ENCODE results near the gene DRICH1.
"Not testable (repeated sequence)": the region's sequence is repeated elsewhere in the genome, so short reads cannot be mapped to it uniquely, and the experiment has no call there.

Gene DRICH1

DNA sequence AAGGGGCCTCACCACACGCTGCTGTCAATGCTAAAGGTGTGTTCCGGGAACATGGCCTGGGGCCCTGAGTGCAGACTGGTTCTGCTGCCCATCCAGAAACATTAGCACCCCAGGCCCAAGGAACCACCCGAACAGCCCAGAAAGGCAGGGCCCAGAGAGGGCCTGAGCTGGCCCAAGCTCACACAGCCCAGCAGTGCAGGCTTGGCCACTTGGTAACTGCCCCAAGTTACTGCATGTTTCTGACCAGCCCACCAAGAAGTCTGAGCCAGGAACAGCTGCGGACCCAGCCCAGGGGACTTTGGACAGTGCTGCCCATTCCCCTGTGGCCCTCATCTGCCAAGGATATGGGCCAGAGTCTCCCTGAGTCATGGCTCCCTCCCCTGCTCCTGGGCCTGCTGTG lies 39.3 kb upstream of the DRICH1 start:
- H2BK15ac ChIP-seq (replicated peaks; ENCODE audit: low read depth); H3K79me2 ChIP-seq (ENCODE audit: control insufficient read depth, insufficient read depth, low read length); H3K4me2 ChIP-seq (ENCODE audit: low read length); H3K56ac ChIP-seq (ENCODE audit: low read length); H3K9ac ChIP-seq (ENCODE audit: low read length); H3K36me3 ChIP-seq (ENCODE audit: control insufficient read depth, insufficient read depth, low read length); H3K4me1 ChIP-seq (ENCODE audit: control insufficient read depth, low read depth, low read length); H2AK5ac ChIP-seq (ENCODE audit: low read length); H3K27ac ChIP-seq (ENCODE audit: low read depth, low read length); DNase-seq; H3K18ac ChIP-seq (ENCODE audit: low read length); H3K23ac ChIP-seq (ENCODE audit: low read length); H3K79me1 ChIP-seq (ENCODE audit: low read length); H3K4ac ChIP-seq (ENCODE audit: low read depth, low read length); H3K27me3 ChIP-seq (ENCODE audit: insufficient read depth, low read length, poor library complexity); H3K4me3 ChIP-seq (ENCODE audit: low read length); H2BK5ac ChIP-seq (ENCODE audit: low read length); H4K5ac ChIP-seq (ENCODE audit: low read length); H4K8ac ChIP-seq (ENCODE audit: low read depth, low read length); H2BK120ac ChIP-seq (ENCODE audit: low read depth, low read length): not testable (repeated sequence)
- no CpG with 5 or more reads among the region's 4 CpGs for WGBS (ENCODE audit: extremely low coverage, insufficient coverage, low lambda C conversion rate)

DNA sequence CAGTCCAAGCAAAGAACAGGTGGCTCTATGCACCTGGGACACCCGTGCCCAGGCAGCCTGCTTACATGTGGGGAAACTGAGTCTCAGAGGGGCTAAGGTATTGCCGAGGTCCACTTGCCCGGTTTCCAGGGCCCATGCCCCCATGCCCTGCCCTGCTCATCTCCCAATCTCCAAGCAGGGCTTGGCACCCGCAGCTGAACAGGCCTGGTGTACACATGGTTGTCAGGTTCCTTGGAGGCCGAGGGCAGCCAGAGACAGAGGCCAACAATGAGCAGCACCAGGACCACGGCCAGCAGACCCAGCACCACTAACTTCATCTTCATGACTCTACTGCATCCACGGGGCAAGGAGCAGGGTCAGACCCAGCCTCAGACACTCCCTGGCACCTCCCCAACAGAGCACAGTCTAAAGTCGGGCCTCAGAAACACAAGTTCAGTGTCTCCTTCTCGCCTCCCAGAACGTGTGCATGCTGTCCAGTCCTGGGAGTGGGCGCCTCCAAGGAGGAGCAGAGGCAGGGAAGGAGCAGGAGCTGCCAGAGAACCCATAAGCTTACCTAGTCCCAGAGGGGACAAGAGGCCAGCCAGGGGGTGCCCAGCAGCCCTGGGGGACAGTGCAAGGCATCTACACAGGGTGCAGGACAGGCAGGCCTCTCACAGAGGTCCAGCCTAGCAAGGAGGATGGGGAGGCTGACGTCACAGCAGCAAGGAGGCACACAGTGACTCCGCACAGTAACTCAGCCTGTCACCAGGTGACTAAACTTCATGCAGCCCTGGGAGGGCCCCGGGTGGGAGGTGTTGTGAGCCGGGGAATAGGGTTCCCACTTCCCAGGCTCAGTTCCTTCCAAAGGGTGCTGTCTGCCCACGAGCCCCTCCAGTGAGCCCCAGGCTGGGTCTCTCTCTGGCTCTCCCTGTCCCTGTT lies 38.5 kb upstream of the DRICH1 start:
- no peaks in the 10 kb centered on the region for H3K4me1 ChIP-seq (ENCODE audit: control insufficient read depth, low read depth, low read length)
- no peak overlapping the region for H3K56ac ChIP-seq (ENCODE audit: low read length)
- no peaks in the 10 kb centered on the region for H3K79me1 ChIP-seq (ENCODE audit: low read length)
- H4K8ac ChIP-seq (ENCODE audit: low read depth, low read length), result no peak overlapping the region
- H3K4me3 ChIP-seq (ENCODE audit: low read length), result no peak overlapping the region
- no peak overlapping the region for H3K27ac ChIP-seq (ENCODE audit: low read depth, low read length)
- no CpG with 5 or more reads among the region's 16 CpGs for WGBS (ENCODE audit: extremely low coverage, insufficient coverage, low lambda C conversion rate)
- H3K4ac ChIP-seq (ENCODE audit: low read depth, low read length), result no peak overlapping the region
- no peak overlapping the region for H4K5ac ChIP-seq (ENCODE audit: low read length)
- H3K18ac ChIP-seq (ENCODE audit: low read length), result no peak overlapping the region
- no peak overlapping the region for H2AK5ac ChIP-seq (ENCODE audit: low read length)
- H3K79me2 ChIP-seq (ENCODE audit: control insufficient read depth, insufficient read depth, low read length), result no peaks in the 10 kb centered on the region
- H3K4me2 ChIP-seq (ENCODE audit: low read length), result no peak overlapping the region
- no peak overlapping the region for H2BK5ac ChIP-seq (ENCODE audit: low read length)
- H3K9ac ChIP-seq (ENCODE audit: low read length), result no peak overlapping the region
- H3K23ac ChIP-seq (ENCODE audit: low read length), result no peak overlapping the region
- H3K36me3 ChIP-seq (ENCODE audit: control insufficient read depth, insufficient read depth, low read length), result no peaks in the 10 kb centered on the region
- no peak overlapping the region for H2BK120ac ChIP-seq (ENCODE audit: low read depth, low read length)
- no peak for DNase-seq
- H3K27me3 ChIP-seq (ENCODE audit: insufficient read depth, low read length, poor library complexity), result no peaks in the 10 kb centered on the region
- no peak overlapping the region for H2BK15ac ChIP-seq (replicated peaks; ENCODE audit: low read depth)

DNA sequence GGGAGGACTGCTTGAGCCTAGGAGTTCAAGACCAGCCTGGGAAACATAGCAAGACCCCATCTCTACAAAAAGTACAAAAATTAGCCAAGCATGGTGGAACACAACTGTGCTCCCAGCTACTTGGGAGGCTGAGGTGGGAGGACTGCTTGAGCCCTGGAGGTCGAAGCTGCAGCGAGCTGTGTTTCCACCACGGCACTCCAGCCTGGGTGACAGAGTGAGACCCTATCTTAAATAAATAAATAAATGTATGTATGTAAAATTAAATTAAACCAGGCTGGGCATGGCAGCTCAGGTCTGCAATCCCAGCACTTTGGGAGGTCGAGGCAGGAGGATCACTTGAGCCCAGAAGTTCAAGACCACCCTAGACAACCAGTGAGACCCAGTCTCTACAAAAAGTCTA lies 28.3 kb upstream of the DRICH1 start:
- H2BK15ac ChIP-seq (replicated peaks; ENCODE audit: low read depth); DNase-seq; H2AK5ac ChIP-seq (ENCODE audit: low read length); H3K4me1 ChIP-seq (ENCODE audit: control insufficient read depth, low read depth, low read length); H2BK5ac ChIP-seq (ENCODE audit: low read length); H3K4me2 ChIP-seq (ENCODE audit: low read length); H3K79me2 ChIP-seq (ENCODE audit: control insufficient read depth, insufficient read depth, low read length); H3K9ac ChIP-seq (ENCODE audit: low read length); H3K18ac ChIP-seq (ENCODE audit: low read length); H3K36me3 ChIP-seq (ENCODE audit: control insufficient read depth, insufficient read depth, low read length); H3K27me3 ChIP-seq (ENCODE audit: insufficient read depth, low read length, poor library complexity); H3K56ac ChIP-seq (ENCODE audit: low read length); H3K23ac ChIP-seq (ENCODE audit: low read length); H2BK120ac ChIP-seq (ENCODE audit: low read depth, low read length); H3K4ac ChIP-seq (ENCODE audit: low read depth, low read length); H3K4me3 ChIP-seq (ENCODE audit: low read length); H4K8ac ChIP-seq (ENCODE audit: low read depth, low read length); H3K27ac ChIP-seq (ENCODE audit: low read depth, low read length); H4K5ac ChIP-seq (ENCODE audit: low read length); H3K79me1 ChIP-seq (ENCODE audit: low read length): not testable (repeated sequence)
- WGBS (ENCODE audit: extremely low coverage, insufficient coverage, low lambda C conversion rate), result no CpG with 5 or more reads among the region's 4 CpGs

DNA sequence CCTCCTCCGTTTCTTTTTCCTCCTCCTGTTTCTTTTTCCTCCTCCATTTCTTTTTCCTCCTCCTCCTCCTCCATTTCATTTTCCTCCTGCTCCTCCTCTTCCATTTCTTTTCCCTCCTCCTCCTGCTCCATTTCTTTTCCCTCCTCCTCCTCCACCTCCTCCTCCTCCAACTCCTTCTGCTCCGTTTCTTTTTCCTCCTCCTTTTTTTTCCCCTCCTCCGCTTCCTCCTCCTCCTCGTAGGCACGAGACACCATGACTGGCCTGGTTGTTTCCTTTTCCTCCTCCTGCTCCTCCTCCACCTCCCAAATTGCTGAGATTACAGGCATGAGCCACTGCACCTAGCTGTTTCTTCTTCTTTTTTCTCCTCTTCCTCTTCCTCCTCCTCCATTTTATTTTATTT lies 25.6 kb upstream of the DRICH1 start:
- no peak overlapping the region for H4K5ac ChIP-seq (ENCODE audit: low read length)
- no peak for DNase-seq
- no peak overlapping the region for H3K4me2 ChIP-seq (ENCODE audit: low read length)
- H3K9ac ChIP-seq (ENCODE audit: low read length), result no peak overlapping the region
- H2BK5ac ChIP-seq (ENCODE audit: low read length), result no peak overlapping the region
- no peaks in the 10 kb centered on the region for H3K79me2 ChIP-seq (ENCODE audit: control insufficient read depth, insufficient read depth, low read length)
- H3K27me3 ChIP-seq (ENCODE audit: insufficient read depth, low read length, poor library complexity), result no peaks in the 10 kb centered on the region
- H3K4me1 ChIP-seq (ENCODE audit: control insufficient read depth, low read depth, low read length), result no peaks in the 10 kb centered on the region
- H2BK120ac ChIP-seq (ENCODE audit: low read depth, low read length), result no peak overlapping the region
- H4K8ac ChIP-seq (ENCODE audit: low read depth, low read length), result no peak overlapping the region
- H3K36me3 ChIP-seq (ENCODE audit: control insufficient read depth, insufficient read depth, low read length), result no peaks in the 10 kb centered on the region
- no peak overlapping the region for H2AK5ac ChIP-seq (ENCODE audit: low read length)
- H3K4me3 ChIP-seq (ENCODE audit: low read length), result no peak overlapping the region
- H3K56ac ChIP-seq (ENCODE audit: low read length), result no peak overlapping the region
- H3K27ac ChIP-seq (ENCODE audit: low read depth, low read length), result no peak overlapping the region
- no peak overlapping the region for H3K4ac ChIP-seq (ENCODE audit: low read depth, low read length)
- no peak overlapping the region for H2BK15ac ChIP-seq (replicated peaks; ENCODE audit: low read depth)
- no peak overlapping the region for H3K18ac ChIP-seq (ENCODE audit: low read length)
- no peaks in the 10 kb centered on the region for H3K79me1 ChIP-seq (ENCODE audit: low read length)
- no peak overlapping the region for H3K23ac ChIP-seq (ENCODE audit: low read length)
- no CpG with 5 or more reads among the region's 5 CpGs for WGBS (ENCODE audit: extremely low coverage, insufficient coverage, low lambda C conversion rate)

DNA sequence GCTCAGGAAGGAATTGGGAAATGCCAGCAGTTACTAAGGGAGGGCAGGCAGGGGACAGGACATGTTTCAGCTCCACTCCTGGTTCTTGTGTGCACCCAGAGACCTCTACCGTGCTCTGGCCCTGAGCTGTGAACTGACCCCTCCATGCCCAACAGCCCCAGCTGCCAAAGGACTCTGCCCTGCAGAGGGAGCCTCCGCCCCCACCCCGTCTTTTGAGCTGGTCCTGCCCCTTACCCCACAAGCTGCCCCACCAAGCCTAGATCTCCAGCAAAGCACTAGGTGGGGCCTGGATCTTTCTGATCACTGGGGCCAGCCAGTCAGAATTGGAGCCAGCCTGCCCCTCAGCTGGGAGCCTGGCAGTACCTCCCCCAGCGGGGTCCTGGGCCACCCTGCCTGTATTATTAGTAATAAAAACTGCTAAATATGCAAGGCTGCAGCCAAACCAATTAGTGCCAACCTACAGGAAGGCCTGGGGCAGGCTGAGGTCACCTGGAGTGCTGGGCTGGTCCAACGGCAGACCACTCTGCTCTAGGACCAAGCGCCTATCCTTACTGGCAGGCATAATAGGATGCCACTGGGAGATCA lies 23.9 kb upstream of the DRICH1 start:
- Histone ChIP-seq H3K56ac (ENCODE audit: low read length) (no peak overlapping the region), H2AK5ac (ENCODE audit: low read length) (no peak overlapping the region), H3K36me3 (ENCODE audit: control insufficient read depth, insufficient read depth, low read length) (no peaks in the 10 kb centered on the region), H3K4me3 (ENCODE audit: low read length) (no peak overlapping the region), H2BK5ac (ENCODE audit: low read length) (no peak overlapping the region), H3K27me3 (ENCODE audit: insufficient read depth, low read length, poor library complexity) (no peaks in the 10 kb centered on the region), H3K4ac (ENCODE audit: low read depth, low read length) (no peak overlapping the region), H3K18ac (ENCODE audit: low read length) (no peak overlapping the region), H3K9ac (ENCODE audit: low read length) (no peak overlapping the region), H3K27ac (ENCODE audit: low read depth, low read length) (no peak overlapping the region), H2BK120ac (ENCODE audit: low read depth, low read length) (no peak overlapping the region), H3K23ac (ENCODE audit: low read length) (no peak overlapping the region), H3K79me2 (ENCODE audit: control insufficient read depth, insufficient read depth, low read length) (no peaks in the 10 kb centered on the region), H3K79me1 (ENCODE audit: low read length) (no peaks in the 10 kb centered on the region), H2BK15ac (replicated peaks; ENCODE audit: low read depth) (no peak overlapping the region), H3K4me2 (ENCODE audit: low read length) (no peak overlapping the region), H4K8ac (ENCODE audit: low read depth, low read length) (no peak overlapping the region), H3K4me1 (ENCODE audit: control insufficient read depth, low read depth, low read length) (no peaks in the 10 kb centered on the region), H4K5ac (ENCODE audit: low read length) (no peak overlapping the region)
- no peak for DNase-seq
- no CpG with 5 or more reads among the region's 6 CpGs for WGBS (ENCODE audit: extremely low coverage, insufficient coverage, low lambda C conversion rate)
